Activated T-cell treated with anti-CD3 and anti-CD28 coated beads for 48 hours (primary cell): ENCODE data around the gene PPP2R2D.

Source experiments
- DNase-seq: peaks from one replicate; pipeline ENCODE4 v3.0.0-alpha.2; 2020; ENCODE audit warnings: low read depth

The PPP2R2D gene

GRCh38 chr10:131889755-131890154 lies 11.1 kb upstream of the PPP2R2D start:
- no peak for DNase-seq

GRCh38 chr10:131890276-131891195 lies 10.3 kb upstream of the PPP2R2D start:
- no peak for DNase-seq

GRCh38 chr10:131891196-131891928 lies 9.4 kb upstream of the PPP2R2D start:
- DNase-seq = no peak

GRCh38 chr10:131891929-131892805 lies 8.6 kb upstream of the PPP2R2D start:
- no peak for DNase-seq

GRCh38 chr10:131892806-131893675 lies 7.8 kb upstream of the PPP2R2D start:
- DNase-seq = no peak

- no peak for DNase-seq
These were observed 5.7 kb upstream of the PPP2R2D start for GRCh38 chr10:131895116-131895515.

- no peak for DNase-seq
These were observed 4.4 kb upstream of the PPP2R2D start for GRCh38 chr10:131896403-131896802.

- DNase-seq = no peak
These were observed 3.4 kb upstream of the PPP2R2D start for GRCh38 chr10:131897297-131897899.

GRCh38 chr10:131898061-131898460 lies 2.7 kb upstream of the PPP2R2D start:
- no peak for DNase-seq

GRCh38 chr10:131898713-131899112 lies 2.1 kb upstream of the PPP2R2D start:
- DNase-seq = no peak

- no peak for DNase-seq
These were observed 1.6 kb upstream of the PPP2R2D start for GRCh38 chr10:131899116-131899690.

GRCh38 chr10:131899695-131900349 lies 986 bp upstream of the PPP2R2D start:
- no peak for DNase-seq

- no peak for DNase-seq
These were observed 497 bp downstream of the PPP2R2D start for GRCh38 chr10:131901181-131901829.

GRCh38 chr10:131902211-131902610 lies 1.4 kb downstream of the PPP2R2D start:
- DNase-seq = no peak

GRCh38 chr10:131902691-131903090 lies 1.9 kb downstream of the PPP2R2D start:
- no peak for DNase-seq

GRCh38 chr10:131905267-131905571 lies 4.4 kb downstream of the PPP2R2D start:
- DNase-seq = no peak

- no peak for DNase-seq
These were observed 4.9 kb downstream of the PPP2R2D start for GRCh38 chr10:131905603-131906268.

GRCh38 chr10:131906269-131906639 lies 5.4 kb downstream of the PPP2R2D start:
- DNase-seq = no peak

- no peak for DNase-seq
These were observed 6.9 kb downstream of the PPP2R2D start for GRCh38 chr10:131907679-131908078.
